GM06990 (cell line): ENCODE data around the gene HSPG2.

Experiments
- DNase-seq: peaks from one replicate; pipeline ENCODE4 v3.0.0-alpha.2; 2011; ENCODE audit not compliant: insufficient read length; ENCODE audit errors: extremely low read depth
- H3K27me3 ChIP-seq: replicated peaks from 2 replicates; pipeline ENCODE4 v1.6.0; 2011; ENCODE audit warnings: low read length; ENCODE audit not compliant: control insufficient read depth, insufficient read depth
- H3K36me3 ChIP-seq: 2 replicates; pipeline ENCODE4 v1.5.1; 2011; ENCODE audit warnings: low read length; ENCODE audit not compliant: control insufficient read depth, insufficient read depth
- H3K4me3 ChIP-seq: replicated peaks from 2 replicates; pipeline ENCODE4 v1.5.1; 2011; ENCODE audit warnings: low read depth, mild to moderate bottlenecking, control low read depth, low read length
- CTCF ChIP-seq: IDR thresholded peaks from 2 replicates; pipeline ENCODE4 v1.5.1; 2011; ENCODE audit warnings: low read length, control low read depth, mild to moderate bottlenecking, inconsistent platforms; ENCODE audit not compliant: insufficient read depth, poor library complexity, severe bottlenecking

HSPG2 gene

GRCh38 chr1:21936366-21937031 lies 611 bp downstream of the HSPG2 start:
- no peak for DNase-seq
- TF ChIP-seq CTCF, result no peak
- H3K36me3 ChIP-seq, result no peaks in the 10 kb centered on the region
- H3K4me3 ChIP-seq, result peak overlapping the region; percentile 17; the same call in 1 of the 2 replicates
- no peaks in the 10 kb centered on the region; the same call in none of the 2 replicates for H3K27me3 ChIP-seq

- no peak overlapping the region for H3K4me3 ChIP-seq
These were observed 1.2 kb downstream of the HSPG2 start for GRCh38 chr1:21935891-21936365.

GRCh38 chr1:21935393-21935804 lies 1.7 kb downstream of the HSPG2 start:
- no peak for DNase-seq
- H3K36me3 ChIP-seq, result no peaks in the 10 kb centered on the region
- no peak overlapping the region for H3K4me3 ChIP-seq
- no peak for TF ChIP-seq CTCF
- no peaks in the 10 kb centered on the region; the same call in none of the 2 replicates for H3K27me3 ChIP-seq

More at GRCh38 chr1:21935891-21936365, 1.2 kb downstream of the HSPG2 start:
- H3K36me3 ChIP-seq, result no peaks in the 10 kb centered on the region
- DNase-seq, result no peak
- no peak for TF ChIP-seq CTCF
- H3K27me3 ChIP-seq, result no peaks in the 10 kb centered on the region; the same call in none of the 2 replicates

- DNase-seq, result no peak
- H3K4me3 ChIP-seq, result no peak overlapping the region
These were observed 3.5 kb downstream of the HSPG2 start for GRCh38 chr1:21933397-21934248.

GRCh38 chr1:21932127-21932526 lies 5.0 kb downstream of the HSPG2 start:
- Histone ChIP-seq H3K4me3 (no peak overlapping the region), H3K27me3 (no peaks in the 10 kb centered on the region; the same call in none of the 2 replicates), H3K36me3 (no peaks in the 10 kb centered on the region)
- no peak for TF ChIP-seq CTCF
- no peak for DNase-seq

More at GRCh38 chr1:21933397-21934248, 3.5 kb downstream of the HSPG2 start:
- H3K27me3 ChIP-seq, result no peaks in the 10 kb centered on the region; the same call in none of the 2 replicates
- no peak for TF ChIP-seq CTCF
- no peaks in the 10 kb centered on the region for H3K36me3 ChIP-seq
